ENCODE results near the gene PVALEF.
"Not testable (repeated sequence)": the region's sequence is repeated elsewhere in the genome, so short reads cannot be mapped to it uniquely, and the experiment has no call there.

PVALEF gene

DNA sequence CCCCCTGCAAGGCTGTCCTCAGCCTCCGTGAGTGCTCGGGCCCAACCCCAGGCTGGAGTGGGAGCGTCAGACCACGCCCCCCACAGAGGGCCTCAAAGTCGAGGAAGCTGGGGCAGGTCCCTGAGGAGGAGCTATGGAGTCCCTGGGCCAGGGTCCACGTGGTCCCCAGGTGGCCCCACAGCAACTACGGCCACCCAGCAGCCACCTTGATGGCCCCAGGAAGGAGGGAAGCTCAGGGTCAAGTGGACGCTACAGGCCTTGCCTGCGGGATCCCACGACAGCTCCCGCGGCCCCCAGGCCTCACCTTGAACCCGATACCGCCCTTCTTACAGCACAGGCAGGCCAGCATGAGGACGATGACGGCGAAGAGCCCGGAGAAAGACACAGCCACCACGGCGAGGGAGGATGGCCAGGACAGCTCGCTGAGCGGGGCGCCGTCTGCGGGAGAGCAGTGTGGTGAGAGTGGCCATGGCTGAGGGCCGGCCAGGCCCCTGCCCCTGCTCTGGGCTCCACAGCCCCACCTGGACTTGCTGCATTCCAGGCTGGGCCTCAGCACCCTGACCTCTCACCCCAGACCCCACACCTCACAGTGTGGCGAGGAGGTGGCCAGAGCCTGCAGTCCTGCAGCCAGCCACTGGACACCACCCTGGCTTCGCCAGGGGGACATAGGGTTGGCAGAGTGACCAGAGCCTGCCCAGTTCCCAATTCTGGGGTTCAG lies 31.1 kb upstream of the PVALEF start:
- H3K27me3 Mint-ChIP-seq = no peaks in the 10 kb centered on the region
- DNase-seq = no peak
- no peak overlapping the region for H3K4me3 Mint-ChIP-seq
- H3K9me3 Mint-ChIP-seq = peaks cover 4 to 7% of the 10 kb centered on the region in 2 donors
- H3K4me1 Mint-ChIP-seq = peaks cover 0 to 2% of the 10 kb centered on the region in 2 donors
- H3K36me3 Mint-ChIP-seq = no peaks in the 10 kb centered on the region
- ATAC-seq (replicated peaks) = no peak
- H3K27ac Mint-ChIP-seq = no peak overlapping the region

DNA sequence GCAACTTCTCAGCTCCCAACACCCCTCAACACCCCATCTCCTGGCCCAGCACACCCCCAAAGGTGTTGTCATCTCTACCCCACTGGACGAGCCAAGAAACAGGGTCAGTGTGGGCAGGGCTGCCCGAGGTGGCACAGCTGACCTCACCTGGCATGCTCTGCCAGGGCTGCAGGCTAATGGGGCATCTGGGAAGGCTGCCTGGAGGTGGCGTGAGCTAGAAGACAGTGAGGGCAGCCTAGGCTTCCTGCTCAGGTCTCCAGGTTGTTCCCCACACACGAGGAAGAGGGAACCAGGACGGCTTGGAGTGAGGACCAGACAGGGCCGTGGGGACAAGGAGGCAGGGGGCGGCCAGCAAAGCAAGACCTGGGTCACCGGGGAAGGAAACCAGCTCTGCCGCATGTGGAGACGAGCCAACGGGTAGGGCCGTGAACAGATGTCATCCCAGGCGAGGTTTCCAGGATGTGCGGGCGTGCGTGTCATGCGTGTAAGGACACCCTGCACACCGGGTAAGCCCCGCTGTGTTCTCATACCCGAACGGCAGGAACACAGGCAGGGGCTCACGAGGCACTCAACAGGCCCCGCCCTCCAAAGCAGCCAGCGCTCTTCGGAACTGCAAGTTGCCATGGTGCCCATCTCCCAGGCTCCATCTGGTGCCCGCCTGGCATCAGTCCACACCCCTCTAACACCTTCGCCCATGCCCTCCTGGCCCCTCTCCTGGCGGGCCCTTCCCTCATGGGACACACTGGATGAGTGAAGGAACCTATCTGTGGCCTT lies 29.6 kb upstream of the PVALEF start:
- Mint-ChIP-seq H3K4me3 (no peak overlapping the region), H3K27me3 (no peaks in the 10 kb centered on the region)
- DNase-seq = no peak

DNA sequence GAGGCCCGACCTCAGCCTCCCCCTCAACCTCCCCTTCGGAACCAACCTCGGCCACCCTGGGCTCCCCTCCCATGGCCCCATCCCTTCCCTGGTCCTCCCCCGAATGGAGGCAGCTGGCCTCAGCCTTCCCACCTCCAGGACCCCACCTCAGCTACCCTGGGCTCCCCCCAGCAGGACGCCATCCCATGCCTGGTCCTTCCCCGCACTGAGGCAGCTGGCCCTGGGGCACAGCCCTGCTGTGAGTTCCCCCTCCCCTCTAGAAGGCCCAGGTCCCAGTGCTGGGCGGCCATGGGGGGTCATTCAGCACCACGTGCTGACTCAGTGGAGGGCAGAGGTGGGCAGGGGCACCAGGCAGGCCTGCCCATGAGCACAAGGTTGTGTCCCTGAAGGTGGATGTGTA lies 28.9 kb upstream of the PVALEF start:
- Mint-ChIP-seq H3K36me3 (no peaks in the 10 kb centered on the region), H3K4me3 (no peak overlapping the region), H3K9me3 (peaks cover 4 to 7% of the 10 kb centered on the region in 2 donors), H3K27ac (no peak overlapping the region), H3K27me3 (no peaks in the 10 kb centered on the region), H3K4me1 (peaks cover 0 to 2% of the 10 kb centered on the region in 2 donors)
- ATAC-seq (replicated peaks) = no peak
- no peak for DNase-seq

More for the DNA sequence above, 29.6 kb upstream of the PVALEF start:
- ATAC-seq (replicated peaks) = no peak
- peaks cover 4 to 7% of the 10 kb centered on the region in 2 donors for H3K9me3 Mint-ChIP-seq
- peaks cover 0 to 2% of the 10 kb centered on the region in 2 donors for H3K4me1 Mint-ChIP-seq
- no peaks in the 10 kb centered on the region for H3K36me3 Mint-ChIP-seq
- no peak overlapping the region for H3K27ac Mint-ChIP-seq

DNA sequence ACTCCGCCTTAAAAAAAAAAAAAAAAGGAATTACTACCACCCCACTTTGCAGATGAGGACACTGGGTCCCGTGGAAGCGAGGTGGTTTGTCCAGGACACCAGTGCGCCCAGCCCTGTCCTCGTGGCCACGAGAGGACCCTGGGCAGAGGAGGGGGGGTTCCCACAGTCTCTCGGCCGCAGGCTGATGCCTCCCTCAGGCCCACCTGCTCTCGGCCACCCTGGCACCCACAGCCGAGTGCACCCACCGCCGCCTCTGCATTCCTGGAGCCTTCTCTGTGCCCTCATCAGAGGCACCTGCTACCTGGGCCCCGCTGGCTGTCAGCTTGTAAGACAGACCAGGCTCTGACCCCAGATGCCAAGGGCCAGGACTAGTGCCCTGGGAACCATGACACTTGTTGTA lies 28.1 kb upstream of the PVALEF start:
- Mint-ChIP-seq H3K9me3 (peaks cover 4 to 7% of the 10 kb centered on the region in 2 donors), H3K36me3 (no peaks in the 10 kb centered on the region), H3K4me1 (peaks cover 0 to 2% of the 10 kb centered on the region in 2 donors), H3K27me3 (peaks cover 0 to 2% of the 10 kb centered on the region in 2 donors), H3K27ac (no peak overlapping the region), H3K4me3 (no peak overlapping the region)
- ATAC-seq (replicated peaks) = no peak
- DNase-seq = no peak

DNA sequence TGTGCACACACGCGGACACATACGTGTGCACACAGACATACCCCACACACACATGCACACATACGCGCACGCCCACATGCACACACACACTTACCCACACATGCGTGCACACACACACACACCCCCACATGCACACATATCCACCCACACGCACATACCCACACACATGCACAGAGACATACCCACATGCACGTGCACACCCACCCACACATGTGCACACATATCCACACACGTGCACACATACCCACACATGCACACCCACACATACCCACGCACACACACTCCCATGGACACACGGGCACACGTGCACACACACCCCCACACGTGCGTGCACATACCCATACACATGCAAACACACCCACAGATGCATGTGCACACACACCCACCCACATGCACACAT lies 27.2 kb upstream of the PVALEF start:
- H3K36me3 Mint-ChIP-seq = no peaks in the 10 kb centered on the region
- DNase-seq (no peak), ATAC-seq (replicated peaks) (no peak)
- H3K27me3 Mint-ChIP-seq = peaks cover 0 to 5% of the 10 kb centered on the region in 2 donors
- no peak overlapping the region for H3K4me3 Mint-ChIP-seq
- no peak overlapping the region for H3K27ac Mint-ChIP-seq
- peaks cover 2 to 6% of the 10 kb centered on the region in 2 donors for H3K4me1 Mint-ChIP-seq
- H3K9me3 Mint-ChIP-seq = peaks cover 4 to 7% of the 10 kb centered on the region in 2 donors

DNA sequence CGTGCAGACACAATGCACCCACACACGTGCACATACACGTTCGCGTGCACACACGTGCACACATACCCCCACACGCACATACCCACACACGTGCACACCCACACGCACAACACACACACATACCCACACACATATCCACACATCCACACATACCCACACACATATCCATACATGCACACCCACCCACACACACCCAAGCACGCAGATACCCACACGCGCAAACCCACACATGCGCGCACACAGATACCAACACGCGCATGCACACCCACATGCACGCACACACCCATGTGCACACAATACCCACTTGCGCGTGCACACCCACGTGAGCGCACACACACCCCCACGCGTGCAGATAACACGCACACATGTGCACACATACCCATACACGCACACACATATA lies 26.8 kb upstream of the PVALEF start:
- ATAC-seq (replicated peaks) = no peak
- no peak overlapping the region for H3K4me3 Mint-ChIP-seq
- no peaks in the 10 kb centered on the region for H3K36me3 Mint-ChIP-seq
- H3K9me3 Mint-ChIP-seq = peaks cover 4 to 7% of the 10 kb centered on the region in 2 donors
- peaks cover 3 to 5% of the 10 kb centered on the region in 2 donors for H3K27me3 Mint-ChIP-seq
- no peak overlapping the region for H3K27ac Mint-ChIP-seq
- DNase-seq = no peak
- peaks cover 2 to 6% of the 10 kb centered on the region in 2 donors for H3K4me1 Mint-ChIP-seq

DNA sequence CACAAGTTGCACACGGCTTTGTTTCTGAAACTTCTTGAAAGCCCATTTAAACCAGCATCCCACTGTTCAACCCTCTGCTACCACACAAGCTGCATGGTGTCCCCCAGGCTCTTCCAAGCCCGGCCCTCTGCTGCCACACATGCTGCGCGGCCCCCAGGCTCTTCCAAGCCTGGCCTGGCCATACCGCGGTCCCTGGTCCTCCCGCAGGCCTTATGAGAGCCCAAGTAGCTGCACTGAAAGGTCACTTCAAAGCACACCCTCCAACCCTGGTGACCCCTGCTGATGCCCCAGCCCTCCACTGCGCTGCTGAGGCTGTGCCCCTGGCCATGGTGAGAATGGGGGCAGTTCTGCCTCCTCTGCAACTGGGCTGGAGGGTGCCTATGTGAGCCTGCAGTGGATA lies 25.9 kb upstream of the PVALEF start:
- Mint-ChIP-seq H3K27ac (no peak overlapping the region), H3K4me1 (peaks cover 2 to 6% of the 10 kb centered on the region in 2 donors)

DNA sequence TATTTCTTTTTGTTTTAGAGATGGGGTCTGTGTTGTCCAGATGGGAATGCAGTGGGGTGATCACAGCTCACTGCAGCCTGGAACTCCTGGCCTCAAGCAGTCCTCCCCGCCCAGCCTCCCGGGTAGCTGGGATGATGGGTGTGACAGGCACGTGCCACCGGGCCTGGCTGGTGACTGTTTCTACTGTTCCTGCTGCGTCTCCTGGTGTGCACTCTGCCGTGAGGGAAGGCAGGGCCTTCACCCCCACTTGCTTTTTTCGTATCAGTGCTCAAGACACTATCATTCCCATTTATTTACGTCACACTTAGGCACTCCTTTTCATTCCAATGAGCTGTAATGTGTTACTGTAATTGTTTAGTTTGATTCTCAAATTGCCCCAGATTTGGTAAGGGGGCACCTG lies 25.3 kb upstream of the PVALEF start:
- H3K4me1 Mint-ChIP-seq = peaks cover 2 to 6% of the 10 kb centered on the region in 2 donors
- H3K27me3 Mint-ChIP-seq = peaks cover 5 to 8% of the 10 kb centered on the region in 2 donors
- DNase-seq = no peak
- peaks cover 4 to 7% of the 10 kb centered on the region in 2 donors for H3K9me3 Mint-ChIP-seq
- H3K27ac Mint-ChIP-seq = no peak overlapping the region
- no peak overlapping the region for H3K4me3 Mint-ChIP-seq
- no peak for ATAC-seq (replicated peaks)
- H3K36me3 Mint-ChIP-seq = no peaks in the 10 kb centered on the region

More for the DNA sequence above, 25.9 kb upstream of the PVALEF start:
- Mint-ChIP-seq H3K9me3 (peaks cover 4 to 7% of the 10 kb centered on the region in 2 donors), H3K4me3 (no peak overlapping the region), H3K36me3 (no peaks in the 10 kb centered on the region), H3K27me3 (peaks cover 5 to 8% of the 10 kb centered on the region in 2 donors)
- DNase-seq (no peak), ATAC-seq (replicated peaks) (no peak)

DNA sequence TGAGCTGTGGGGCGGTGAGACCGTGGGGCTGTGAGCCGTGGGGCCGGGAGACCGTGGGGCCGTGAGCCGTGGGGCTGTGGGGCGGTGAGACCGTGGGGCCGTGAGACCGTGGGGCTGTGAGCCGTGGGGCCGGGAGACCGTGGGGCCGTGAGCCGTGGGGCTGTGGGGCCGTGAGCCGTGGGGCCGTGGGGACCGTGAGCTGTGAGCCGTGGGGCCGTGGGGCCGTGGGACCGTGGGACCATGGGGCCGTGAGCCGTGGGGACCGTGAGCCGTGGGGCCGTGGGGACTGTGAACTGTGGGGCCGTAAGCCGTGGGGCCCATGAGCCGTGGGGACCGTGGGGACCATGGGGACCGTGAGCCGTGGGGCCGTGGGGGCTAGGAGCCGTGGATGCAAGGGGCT lies 24.6 kb upstream of the PVALEF start:
- Mint-ChIP-seq H3K27ac (no peak overlapping the region), H3K27me3 (peaks cover 5 to 8% of the 10 kb centered on the region in 2 donors), H3K36me3 (no peaks in the 10 kb centered on the region), H3K4me1 (peaks cover 2 to 6% of the 10 kb centered on the region in 2 donors), H3K9me3 (peaks cover 4 to 7% of the 10 kb centered on the region in 2 donors), H3K4me3 (no peak overlapping the region)
- DNase-seq = no peak
- ATAC-seq (replicated peaks) = no peak

DNA sequence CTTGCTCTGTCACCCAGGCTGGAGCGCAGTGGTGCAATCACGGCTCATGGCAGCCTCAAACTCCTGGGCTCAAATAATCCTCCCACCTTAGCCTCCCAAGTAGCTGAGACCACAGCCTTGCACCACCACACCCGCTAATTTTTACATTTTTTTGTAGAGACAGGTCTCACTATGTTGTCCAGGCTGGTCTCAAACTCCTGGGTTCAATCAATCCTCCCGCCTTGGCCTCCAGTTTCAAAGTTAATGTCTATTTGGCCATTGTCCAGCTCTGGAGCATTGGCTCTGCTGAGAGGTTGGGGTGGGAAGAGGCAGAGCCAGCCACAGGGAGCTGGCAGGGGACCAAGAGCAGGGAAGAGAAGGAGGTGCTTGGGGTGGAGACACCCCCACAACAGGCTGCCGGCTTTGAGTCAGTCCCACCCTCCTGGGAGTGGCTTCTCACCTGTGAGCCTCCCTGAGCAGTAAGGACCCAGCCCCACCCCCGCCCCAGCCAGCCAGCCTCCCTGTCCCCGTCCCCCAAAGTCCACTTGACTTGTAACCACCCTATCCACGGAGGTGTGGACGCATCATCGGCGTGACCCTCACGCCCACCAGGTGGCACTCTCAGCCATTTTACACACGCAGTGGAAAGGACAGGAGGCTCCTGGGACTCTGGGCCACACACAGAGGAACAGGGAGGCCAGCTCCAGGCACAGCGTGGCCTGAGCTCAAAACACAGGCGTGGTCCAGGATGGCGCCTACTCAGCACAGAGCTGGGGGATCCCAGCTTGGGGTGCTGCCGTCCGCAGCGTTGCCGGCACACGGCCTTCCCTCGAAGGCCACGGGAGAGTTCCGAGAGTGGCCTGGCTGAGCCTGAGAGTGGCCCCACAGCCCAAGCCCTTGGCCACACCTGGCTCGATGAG lies 22.8 kb upstream of the PVALEF start:
- Mint-ChIP-seq H3K36me3 (no peaks in the 10 kb centered on the region), H3K9me3 (peaks cover 4 to 7% of the 10 kb centered on the region in 2 donors), H3K27me3 (peaks cover 5 to 8% of the 10 kb centered on the region in 2 donors), H3K4me3 (no peak overlapping the region), H3K4me1 (peaks cover 2 to 6% of the 10 kb centered on the region in 2 donors), H3K27ac (no peak overlapping the region)
- DNase-seq (peak; percentile 42), ATAC-seq (replicated peaks) (peak; percentile 97 to 98)

DNA sequence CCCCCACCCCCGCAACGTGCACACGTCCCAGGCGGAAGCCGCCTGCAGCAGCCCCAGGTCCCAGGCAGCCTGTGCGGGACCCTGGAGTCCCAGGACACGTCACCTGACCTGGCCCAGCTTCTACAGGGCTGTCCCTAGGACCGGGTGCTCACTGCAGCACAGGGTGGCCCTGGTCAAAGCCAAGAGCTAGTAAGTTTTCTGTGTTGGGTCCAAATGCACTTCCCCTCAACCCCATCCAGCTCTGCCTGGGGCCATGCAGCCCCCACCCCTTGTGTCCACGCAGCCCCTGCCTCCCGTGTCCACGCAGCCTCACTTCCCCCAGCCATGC lies 22.1 kb upstream of the PVALEF start:
- Mint-ChIP-seq H3K4me1 (peaks cover 2 to 6% of the 10 kb centered on the region in 2 donors), H3K27ac (no peak overlapping the region), H3K4me3 (no peak overlapping the region), H3K36me3 (no peaks in the 10 kb centered on the region), H3K27me3 (peaks cover 5 to 8% of the 10 kb centered on the region in 2 donors), H3K9me3 (peaks cover 4% of the 10 kb centered on the region in 2 donors)
- DNase-seq (no peak), ATAC-seq (replicated peaks) (peak in 1 of 2 donors; percentile 7)

DNA sequence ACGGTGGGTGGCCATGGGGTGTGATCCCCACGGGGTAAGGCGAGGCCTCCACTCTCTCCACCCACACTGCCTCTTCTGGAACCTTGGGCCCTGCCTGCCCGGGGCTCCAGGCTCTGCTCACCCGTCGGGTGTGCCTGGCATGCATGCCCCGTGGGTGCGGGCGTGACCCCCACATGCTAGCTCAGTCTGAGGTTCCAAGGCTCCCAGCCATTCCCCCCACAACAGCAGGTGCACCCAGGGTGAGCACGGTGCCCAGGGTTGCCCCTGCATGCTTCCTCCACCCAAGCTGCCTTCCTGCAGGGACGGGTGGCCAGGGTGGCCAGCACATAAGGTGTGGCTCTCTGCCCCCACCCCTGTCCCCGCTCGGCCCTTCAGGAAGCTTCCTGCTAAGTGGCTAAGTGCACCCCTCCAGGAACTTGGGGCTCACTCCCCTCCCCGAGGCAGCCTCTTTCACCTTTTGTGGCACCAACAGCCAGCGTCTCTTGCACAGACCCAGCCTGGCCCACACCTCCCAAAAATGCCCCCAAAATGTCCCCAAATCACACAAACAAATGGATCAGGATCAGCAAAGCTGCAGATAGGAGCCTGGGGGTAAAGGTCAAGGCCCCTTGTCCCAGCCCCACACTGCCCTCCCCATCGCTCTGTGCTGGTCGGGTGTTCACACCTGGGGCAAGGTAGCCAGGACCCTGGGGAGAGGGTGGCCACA lies 21.4 kb upstream of the PVALEF start:
- DNase-seq (no peak), ATAC-seq (replicated peaks) (no peak)
- Mint-ChIP-seq H3K9me3 (no peaks in the 10 kb centered on the region), H3K36me3 (no peaks in the 10 kb centered on the region), H3K27ac (no peak overlapping the region), H3K27me3 (peaks cover 8 to 10% of the 10 kb centered on the region in 2 donors), H3K4me1 (peaks cover 0 to 6% of the 10 kb centered on the region in 2 donors), H3K4me3 (no peak overlapping the region)

DNA sequence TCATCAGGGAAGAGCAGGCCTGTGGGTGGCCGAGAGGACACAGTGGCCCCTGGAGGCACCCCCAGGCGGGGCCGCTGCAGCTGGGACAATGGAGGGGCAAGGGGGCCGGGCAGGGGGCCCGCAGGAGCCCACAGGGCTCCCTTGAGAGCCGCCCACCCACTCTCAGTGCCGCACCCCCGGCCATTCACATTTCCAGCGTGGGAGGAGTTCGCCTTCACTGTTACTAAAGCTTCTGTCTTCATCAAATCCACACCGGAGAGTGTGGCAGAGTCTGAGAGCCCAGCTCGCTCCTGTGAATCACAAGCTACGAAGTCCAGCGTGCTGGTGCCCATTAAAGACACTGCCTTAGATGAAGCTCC lies 20.9 kb upstream of the PVALEF start:
- no peaks in the 10 kb centered on the region for H3K9me3 Mint-ChIP-seq
- H3K4me3 Mint-ChIP-seq = no peak overlapping the region
- DNase-seq = no peak
- no peak for ATAC-seq (replicated peaks)
- peaks cover 11 to 13% of the 10 kb centered on the region in 2 donors for H3K27me3 Mint-ChIP-seq
- H3K4me1 Mint-ChIP-seq = peaks cover 0 to 6% of the 10 kb centered on the region in 2 donors
- H3K27ac Mint-ChIP-seq = no peak overlapping the region
- H3K36me3 Mint-ChIP-seq = no peaks in the 10 kb centered on the region

DNA sequence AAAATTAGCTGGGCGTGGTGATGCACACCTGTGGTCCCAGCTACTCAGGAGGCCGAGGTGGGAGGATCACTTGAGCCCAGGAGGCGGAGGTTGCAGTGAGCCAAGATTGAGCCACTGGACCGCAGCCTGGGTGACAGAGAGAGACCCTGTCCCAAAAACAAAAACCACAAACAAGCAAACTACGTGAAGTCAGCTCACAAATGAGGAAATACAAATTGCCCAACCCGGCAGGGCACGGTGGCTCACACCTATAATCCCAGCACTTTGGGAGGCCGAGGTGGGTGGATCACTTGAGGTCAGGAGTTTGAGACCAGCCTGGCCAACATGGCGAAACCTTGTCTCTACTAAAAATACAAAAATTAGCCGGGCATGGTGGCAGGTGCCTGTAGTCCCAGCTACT lies 19.1 kb upstream of the PVALEF start:
- not testable (repeated sequence) for H3K9me3 Mint-ChIP-seq; H3K4me3 Mint-ChIP-seq; DNase-seq; H3K4me1 Mint-ChIP-seq; ATAC-seq (replicated peaks); H3K36me3 Mint-ChIP-seq; H3K27ac Mint-ChIP-seq
- H3K27me3 Mint-ChIP-seq = peaks cover 24 to 27% of the 10 kb centered on the region in 2 donors
